ENCODE results near the gene PRDX2. TPM values are rescaled to one million over a fixed set of nuclear protein-coding genes. Genes with fewer than 3 reads are reported as not detected.
"Not testable (repeated sequence)": the region's sequence is repeated elsewhere in the genome, so short reads cannot be mapped to it uniquely, and the experiment has no call there.

The PRDX2 gene
- total RNA-seq, 8 experiments from 2014 or later = 293 to 612 (median 357) TPM

DNA sequence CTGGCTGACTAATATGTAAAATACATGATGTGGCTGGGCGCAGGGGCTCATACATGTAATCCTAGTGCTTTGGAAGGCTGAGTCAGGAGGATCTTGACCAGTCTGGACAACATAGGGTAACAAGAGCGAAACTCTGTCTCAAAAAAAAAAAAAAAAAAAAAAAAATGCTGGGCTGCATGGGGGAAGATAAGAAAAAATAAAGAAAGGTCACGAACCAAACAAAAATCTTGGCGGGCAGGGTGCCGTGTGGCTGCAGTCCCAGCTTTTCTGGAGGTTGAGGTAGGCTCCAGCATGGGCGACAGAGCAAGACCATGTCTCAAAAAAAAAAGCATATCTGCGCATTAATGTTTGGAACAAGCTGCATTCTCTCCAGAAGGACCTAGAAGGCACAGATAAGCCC lies 13.5 kb upstream of the PRDX2 start:
- Histone ChIP-seq H3K4me3 (no peak overlapping the region), H3K4me1 (replicated peaks in 1 of 2) (no peaks in the 10 kb centered on the region), H3K27ac (no peak overlapping the region)
- in situ Hi-C loops (cut with MboI; ENCODE audit: low pct_unique_long_range_greater_than_20kb in 2 of 9, low sequenced_read_pairs in 9 of 9, unreplicated experiment in 9 of 9) = no loop called here
- WGBS, 10 experiments = 52 to 100% (median 95%) methylated on average over 3 to 7 of the region's 7 CpGs
- no peak for ATAC-seq (replicated peaks in 6 of 8)

GRCh38 chr19:12806242-12807081 lies 4.9 kb upstream of the PRDX2 start, which contains the start of gene RNASEH2A:
Gene RNASEH2A (plus strand): TSS chr19:12806584. CDS start chr19:12806674, 90 bp downstream.
- ATAC-seq (replicated peaks in 6 of 8) = peak; percentile 74 to 87 (median 80)
- WGBS, 10 experiments = 0 to 56% (median 4%) methylated on average over 1 to 20 of the region's 66 CpGs; no CpG with 5 or more reads in 4 of the 10 experiments
- peak within 1 kb of the TSS; percentile 48 to 82 (median 66) for H3K4me3 ChIP-seq
- in situ Hi-C loops (cut with MboI; ENCODE audit: low pct_unique_long_range_greater_than_20kb in 2 of 9, low sequenced_read_pairs in 9 of 9, unreplicated experiment in 9 of 9) = no loop called here
- H3K4me1 ChIP-seq (replicated peaks in 1 of 2) = peaks cover 11 to 12% of the 10 kb centered on the region in 2 donors
- peak within 1 kb of the TSS in 1 of 2 donors; percentile 76 for H3K27ac ChIP-seq

GRCh38 chr19:12804051-12804450 lies 2.5 kb upstream of the PRDX2 start:
- WGBS, 10 experiments = 85 to 100% (median 90%) methylated on average over 2 to 15 of the region's 26 CpGs; no CpG with 5 or more reads in 4 of the 10 experiments
- in situ Hi-C loops (cut with MboI; ENCODE audit: low pct_unique_long_range_greater_than_20kb in 2 of 9, low sequenced_read_pairs in 9 of 9, unreplicated experiment in 9 of 9) = no loop called here
- Histone ChIP-seq H3K27ac (no peak overlapping the region), H3K4me1 (replicated peaks in 1 of 2) (peaks cover 18 to 19% of the 10 kb centered on the region in 2 donors), H3K4me3 (no peak overlapping the region)
- no peak for ATAC-seq (replicated peaks in 6 of 8)

DNA sequence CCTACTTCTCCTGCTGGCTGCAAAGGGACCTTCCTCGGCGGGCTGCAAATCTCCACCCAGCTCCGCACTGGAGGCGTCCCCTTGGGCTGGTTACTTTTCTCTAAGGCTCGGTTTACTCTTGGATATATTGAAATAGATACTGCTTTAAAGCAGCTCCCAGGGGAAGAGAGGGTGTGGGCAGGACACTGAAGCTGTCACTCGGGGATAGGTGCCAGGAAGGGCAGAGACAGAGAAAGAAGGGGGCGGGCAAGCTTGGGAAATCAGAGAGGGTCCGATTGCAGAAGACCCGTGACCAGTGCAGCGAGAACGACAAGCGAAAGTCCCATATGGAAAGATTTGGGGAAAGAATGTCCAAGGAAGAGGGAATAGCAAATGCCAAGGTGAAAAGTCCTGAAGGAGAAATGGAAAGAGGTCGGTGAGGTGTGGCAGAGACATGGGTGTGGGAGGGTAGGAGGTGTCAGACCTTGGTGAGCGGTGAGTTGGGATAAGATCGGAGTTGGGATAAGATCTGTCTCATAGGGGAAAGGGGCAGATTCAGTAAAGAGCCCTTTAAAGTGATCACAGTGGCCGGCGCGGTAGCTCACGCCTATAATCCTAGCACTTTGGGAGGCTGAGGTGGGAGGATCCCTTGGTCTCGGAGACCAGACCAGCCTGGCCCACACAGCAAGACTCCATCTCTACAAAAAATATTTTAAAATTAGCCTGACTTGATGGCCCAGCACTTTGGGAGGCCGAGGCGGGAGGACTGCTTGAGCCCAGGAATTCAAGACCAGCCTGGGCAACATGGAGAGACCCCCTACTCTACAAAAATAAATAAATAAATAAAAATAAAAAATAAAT lies 887 bp upstream of the PRDX2 start:
- Histone ChIP-seq H3K27ac (peak overlapping the region; percentile 21 to 32), H3K4me1 (replicated peaks in 1 of 2) (peaks cover 18 to 19% of the 10 kb centered on the region in 2 donors), H3K4me3 (peak overlapping the region; percentile 67 to 92 (median 84))
- in situ Hi-C loops (cut with MboI; ENCODE audit: low pct_unique_long_range_greater_than_20kb in 2 of 9, low sequenced_read_pairs in 9 of 9, unreplicated experiment in 9 of 9) = no loop called here
- 0 to 76% (median 41%) methylated on average over 1 to 18 of the region's 22 CpGs for WGBS, 10 experiments
- ATAC-seq (replicated peaks in 6 of 8) = no peak

GRCh38 chr19:12800923-12801465 lies 606 bp downstream of the PRDX2 start:
- Histone ChIP-seq H3K27ac (peak overlapping the region; percentile 48 to 70), H3K4me1 (replicated peaks in 1 of 2) (peaks cover 12 to 15% of the 10 kb centered on the region in 2 donors), H3K4me3 (peak overlapping the region; percentile 67 to 92 (median 84))
- ATAC-seq (replicated peaks in 6 of 8) = peak; percentile 4 to 46 (median 38)
- WGBS, 10 experiments = 0 to 10% (median 0%) methylated on average over 3 to 9 of the region's 38 CpGs; no CpG with 5 or more reads in 4 of the 10 experiments
- in situ Hi-C loops (cut with MboI; ENCODE audit: low pct_unique_long_range_greater_than_20kb in 2 of 9, low sequenced_read_pairs in 9 of 9, unreplicated experiment in 9 of 9) = no loop called here

GRCh38 chr19:12800466-12800770 lies 1.2 kb downstream of the PRDX2 start:
- WGBS, 10 experiments = 57 to 100% methylated on average over 1 of the region's 1 CpG; no CpG with 5 or more reads in 8 of the 10 experiments
- no peak for ATAC-seq (replicated peaks in 6 of 8)
- in situ Hi-C loops (cut with MboI; ENCODE audit: low pct_unique_long_range_greater_than_20kb in 2 of 9, low sequenced_read_pairs in 9 of 9, unreplicated experiment in 9 of 9) = no loop called here

GRCh38 chr19:12799742-12800465 lies 1.7 kb downstream of the PRDX2 start:
- H3K27ac ChIP-seq = no peak overlapping the region
- H3K4me1 ChIP-seq (replicated peaks in 1 of 2) = peaks cover 11 to 14% of the 10 kb centered on the region in 2 donors
- ATAC-seq (replicated peaks in 6 of 8) = no peak
- peak overlapping the region in 3 of 5 donors; percentile 84 to 92 (median 88) for H3K4me3 ChIP-seq
- in situ Hi-C loops (cut with MboI; ENCODE audit: low pct_unique_long_range_greater_than_20kb in 2 of 9, low sequenced_read_pairs in 9 of 9, unreplicated experiment in 9 of 9) = no loop called here
- 85 to 100% (median 100%) methylated on average over 1 to 4 of the region's 18 CpGs; no CpG with 5 or more reads in 7 of the 10 experiments for WGBS, 10 experiments

More at GRCh38 chr19:12800466-12800770, 1.2 kb downstream of the PRDX2 start:
- Histone ChIP-seq H3K4me1 (replicated peaks in 1 of 2) (peaks cover 11 to 14% of the 10 kb centered on the region in 2 donors), H3K4me3 (peak overlapping the region; percentile 67 to 92 (median 84)), H3K27ac (no peak overlapping the region)

- peaks cover 14% of the 10 kb centered on the region in 2 donors for H3K4me1 ChIP-seq (replicated peaks in 1 of 2)
- H3K27ac ChIP-seq; ATAC-seq (replicated peaks in 6 of 8); H3K4me3 ChIP-seq; in situ Hi-C loops (cut with MboI; ENCODE audit: low pct_unique_long_range_greater_than_20kb in 2 of 9, low sequenced_read_pairs in 9 of 9, unreplicated experiment in 9 of 9): not testable (repeated sequence)
- WGBS, 10 experiments = 93 to 100% (median 97%) methylated on average over 1 to 7 of the region's 7 CpGs; no CpG with 5 or more reads in 2 of the 10 experiments
Measured at GRCh38 chr19:12797607-12798006, 4.0 kb downstream of the PRDX2 start.

DNA sequence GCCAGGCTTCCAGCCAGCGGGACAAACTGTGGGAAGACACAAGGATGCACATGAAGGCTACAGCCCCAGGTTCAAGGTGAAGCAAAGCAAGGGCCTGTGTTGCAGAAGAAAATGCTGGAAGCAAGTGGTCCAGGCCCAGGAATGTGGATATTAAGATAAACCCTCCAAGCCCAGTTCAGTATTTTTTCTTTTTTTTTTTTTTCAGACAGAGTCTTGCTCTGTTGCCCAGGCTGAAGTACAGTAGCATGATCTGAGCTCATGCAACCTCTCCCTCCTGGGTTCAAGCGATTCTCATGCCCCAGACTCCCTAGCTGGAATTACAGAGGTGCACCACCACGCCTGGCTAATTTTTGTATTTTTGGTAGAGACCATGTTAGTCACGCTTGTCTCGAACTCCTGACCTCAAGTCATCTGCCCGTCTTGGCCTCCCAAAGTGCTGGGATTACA lies 4.4 kb downstream of the PRDX2 start:
- H3K27ac ChIP-seq = no peak overlapping the region
- H3K4me1 ChIP-seq (replicated peaks in 1 of 2) = peaks cover 10 to 11% of the 10 kb centered on the region in 2 donors
- H3K4me3 ChIP-seq = no peak overlapping the region
- no peak for ATAC-seq (replicated peaks in 6 of 8)
- in situ Hi-C loops (cut with MboI; ENCODE audit: low pct_unique_long_range_greater_than_20kb in 2 of 9, low sequenced_read_pairs in 9 of 9, unreplicated experiment in 9 of 9) = no loop called here
- WGBS, 10 experiments = 83 to 100% (median 94%) methylated on average over 1 to 6 of the region's 6 CpGs; no CpG with 5 or more reads in 2 of the 10 experiments

GRCh38 chr19:12796146-12797071 lies 5.2 kb downstream of the PRDX2 start:
- H3K4me3 ChIP-seq = no peak overlapping the region

DNA sequence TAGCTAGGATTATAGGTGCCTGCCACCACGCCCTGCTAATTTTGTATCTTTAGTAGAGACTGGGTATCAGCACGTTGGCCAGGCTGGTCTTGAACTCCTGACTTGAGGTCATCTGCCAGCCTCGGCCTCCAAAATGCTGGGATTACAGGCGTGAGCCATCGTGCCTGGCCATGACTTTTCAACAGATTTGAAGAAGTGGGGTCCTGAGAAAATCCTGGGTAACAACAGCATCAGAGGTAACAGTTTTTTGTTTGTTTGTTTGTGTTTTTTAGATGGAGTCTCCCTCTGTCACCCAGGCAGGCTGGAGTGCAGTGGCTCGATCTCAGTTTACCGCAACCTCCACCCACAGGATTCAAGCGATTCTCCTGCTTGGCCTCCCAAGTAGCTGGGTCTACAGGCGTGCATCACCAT lies 6.6 kb downstream of the PRDX2 start:
- ATAC-seq (replicated peaks in 6 of 8) = no peak
- Histone ChIP-seq H3K4me1 (replicated peaks in 1 of 2) (peaks cover 13 to 16% of the 10 kb centered on the region in 2 donors), H3K27ac (no peak overlapping the region), H3K4me3 (no peak overlapping the region)
- WGBS, 10 experiments = 81 to 100% (median 97%) methylated on average over 1 to 7 of the region's 9 CpGs; no CpG with 5 or more reads in 3 of the 10 experiments
- in situ Hi-C loops (cut with MboI; ENCODE audit: low pct_unique_long_range_greater_than_20kb in 2 of 9, low sequenced_read_pairs in 9 of 9, unreplicated experiment in 9 of 9) = no loop called here

More at GRCh38 chr19:12796146-12797071, 5.2 kb downstream of the PRDX2 start:
- peaks cover 10 to 11% of the 10 kb centered on the region in 2 donors for H3K4me1 ChIP-seq (replicated peaks in 1 of 2)
- no peak overlapping the region for H3K27ac ChIP-seq
- 0 to 80% (median 11%) methylated on average over 1 to 7 of the region's 18 CpGs; no CpG with 5 or more reads in 2 of the 10 experiments for WGBS, 10 experiments
- in situ Hi-C loops (cut with MboI; ENCODE audit: low pct_unique_long_range_greater_than_20kb in 2 of 9, low sequenced_read_pairs in 9 of 9, unreplicated experiment in 9 of 9) = no loop called here
- peak in 7 of 8 experiments; percentile 3 to 12 (median 8) for ATAC-seq (replicated peaks in 6 of 8)
